Muscle of leg (tissue), 11 donors: ENCODE measurements around the gene IRS2. TPM values are rescaled to one million over a fixed set of nuclear protein-coding genes. Genes with fewer than 3 reads are reported as not detected.

Experiments used
- DNase-seq: peaks from one replicate; pipeline ENCODE4 v3.0.0; 2013
- H3K27ac ChIP-seq: one replicate; pipeline ENCODE4 v1.5.1; 2013; ENCODE audit warnings: mild to moderate bottlenecking, low read length, control low read depth
- H3K27me3 ChIP-seq: one replicate; pipeline ENCODE4 v1.6.1; 2013; ENCODE audit warnings: low read length; ENCODE audit not compliant: control insufficient read depth, insufficient read depth
- H3K36me3 ChIP-seq: one replicate; pipeline ENCODE4 v1.6.1; 2013; ENCODE audit warnings: low read length; ENCODE audit not compliant: control insufficient read depth, insufficient read depth
- H3K4me1 ChIP-seq: one replicate; pipeline ENCODE4 v1.6.1; 2013; ENCODE audit warnings: low read length; ENCODE audit not compliant: control insufficient read depth, insufficient read depth
- H3K4me3 ChIP-seq: one replicate; pipeline ENCODE4 v1.5.1; 2013; ENCODE audit warnings: low read length, control low read depth
- H3K9me3 ChIP-seq: replicated peaks from 2 replicates; pipeline ENCODE4 v1.6.1; 2013; ENCODE audit warnings: low read depth, low read length; ENCODE audit not compliant: control insufficient read depth
- WGBS: methylation state at CpG from one replicate; pipeline ENCODE4 v1.1.5; 2013; ENCODE audit warnings: missing lambda C conversion rate; ENCODE audit not compliant: insufficient coverage; 5-methylcytosine and 5-hydroxymethylcytosine counted together
- polyA plus RNA-seq, 8 donors: library from polyadenylated mRNA; unstranded; fragments of 120-200 nt; gene quantifications; one replicate each; pipeline versions ENCODE4 v1.2.1 to v1.2.3, GENCODE V29; 2013; ENCODE audit warnings: inconsistent platforms in 1 of 8, low replicate concordance in 1 of 8; ENCODE audit not compliant: insufficient read length in 8 of 8, insufficient read depth in 1 of 8
- total RNA-seq: library from RNA; stranded (reverse); fragments of 120-200 nt; gene quantifications from one replicate; pipeline ENCODE4 v1.2.4, GENCODE V29; 2013

Gene IRS2
- total and polyA plus RNA-seq, 9 donors, result 1.5 to 5.0 (median 2.8) TPM

DNA sequence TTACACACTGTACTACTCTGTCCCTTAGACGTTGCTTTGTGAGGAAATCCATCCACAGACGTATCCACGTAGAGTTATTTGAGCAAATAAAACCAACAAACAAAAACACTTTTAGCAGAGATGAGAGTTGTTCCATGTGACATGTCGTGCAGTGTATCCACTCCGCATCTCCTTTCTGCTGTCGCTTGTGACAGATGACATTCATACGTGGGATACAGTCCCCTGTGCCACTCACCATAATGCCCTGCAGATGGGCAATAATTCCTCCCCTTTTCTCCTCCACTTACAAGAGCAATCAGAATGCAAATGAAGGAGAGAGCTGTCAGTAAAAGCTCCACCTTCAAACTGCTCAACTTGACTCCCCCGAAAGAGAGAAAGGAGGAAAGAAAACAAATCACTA is 26.0 kb downstream of the IRS2 start:
- H3K27ac ChIP-seq, result no peak overlapping the region
- no peaks in the 10 kb centered on the region for H3K27me3 ChIP-seq
- no peaks in the 10 kb centered on the region for H3K9me3 ChIP-seq
- H3K4me1 ChIP-seq, result peaks cover 2% of the 10 kb centered on the region
- WGBS, result 82% methylated on average over 4 of the region's 8 CpGs
- no peaks in the 10 kb centered on the region for H3K36me3 ChIP-seq
- DNase-seq, result no peak
- H3K4me3 ChIP-seq, result no peak overlapping the region

DNA sequence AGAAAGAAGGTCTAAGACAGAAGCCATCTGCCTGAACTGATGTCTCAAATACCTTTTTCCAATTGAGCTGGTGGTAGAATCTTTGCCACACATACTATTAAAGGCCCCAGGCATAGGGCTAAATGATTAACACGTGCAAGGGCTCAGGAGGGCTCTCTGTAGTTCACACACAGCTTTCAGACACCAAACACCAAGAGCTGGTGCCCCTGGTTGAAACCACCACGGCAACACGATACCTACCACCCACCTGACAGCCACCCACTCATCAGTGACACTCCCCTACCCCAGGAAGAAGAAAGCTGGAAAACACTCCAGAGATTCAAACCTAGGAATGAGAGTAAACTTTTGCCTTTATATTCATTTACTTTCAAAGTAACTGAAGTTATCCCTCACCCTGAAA is 26.8 kb downstream of the IRS2 start:
- Histone ChIP-seq H3K27ac (no peak overlapping the region), H3K36me3 (no peaks in the 10 kb centered on the region), H3K4me3 (no peak overlapping the region), H3K4me1 (peaks cover 2% of the 10 kb centered on the region), H3K9me3 (no peaks in the 10 kb centered on the region), H3K27me3 (no peaks in the 10 kb centered on the region)
- DNase-seq, result no peak
- 63% methylated on average over 1 of the region's 3 CpGs for WGBS

DNA sequence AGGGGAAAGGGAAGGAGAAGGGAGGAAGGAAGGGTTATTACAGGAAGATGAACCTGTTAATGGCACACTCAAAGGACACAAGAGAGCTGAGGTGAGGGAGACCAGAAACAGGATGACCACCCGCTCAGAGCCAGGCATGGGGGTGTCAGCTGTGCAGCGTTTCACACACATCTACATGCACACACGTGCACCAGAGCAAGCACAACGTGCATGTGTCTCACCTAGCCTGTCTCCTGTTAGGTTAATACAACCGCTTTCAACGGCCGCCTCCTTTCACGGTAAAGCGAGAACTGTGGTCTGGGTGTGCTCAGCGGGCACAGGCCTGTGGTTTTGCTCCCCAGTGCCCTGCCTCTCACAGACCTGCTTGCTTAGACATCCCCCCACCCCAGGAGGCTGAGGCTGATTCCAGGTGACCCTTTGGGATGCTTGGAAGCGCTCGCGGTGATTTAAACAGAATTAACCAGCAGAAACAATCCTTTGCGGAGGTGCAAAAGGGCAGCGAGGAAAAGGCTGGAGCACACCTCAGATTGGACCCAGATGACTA is 27.4 kb downstream of the IRS2 start:
- 80% methylated on average over 13 of the region's 15 CpGs for WGBS
- no peak overlapping the region for H3K27ac ChIP-seq

DNA sequence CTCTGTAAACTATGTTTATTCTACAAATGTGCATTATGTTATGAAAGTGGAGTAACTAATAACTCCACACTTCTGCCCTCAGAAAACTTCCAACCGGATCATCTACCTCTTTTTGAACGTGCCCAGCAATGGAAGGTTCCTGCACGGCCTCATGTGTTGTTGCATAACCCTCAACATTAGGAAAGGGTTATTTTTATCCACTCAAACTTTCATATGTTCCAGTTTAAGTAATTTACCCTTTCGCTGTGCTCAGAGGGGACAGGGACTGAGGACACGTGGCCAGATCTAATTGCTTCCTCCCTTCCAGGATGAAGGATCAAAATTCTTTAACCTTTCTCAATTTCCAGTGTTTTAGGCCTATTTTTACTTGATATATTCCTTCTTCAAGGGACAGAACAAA is 29.6 kb downstream of the IRS2 start:
- DNase-seq, result no peak
- no peak overlapping the region for H3K27ac ChIP-seq
- H3K9me3 ChIP-seq, result no peaks in the 10 kb centered on the region
- 42% methylated on average over 3 of the region's 5 CpGs for WGBS
- H3K4me1 ChIP-seq, result no peaks in the 10 kb centered on the region
- H3K4me3 ChIP-seq, result no peak overlapping the region
- no peaks in the 10 kb centered on the region for H3K27me3 ChIP-seq
- H3K36me3 ChIP-seq, result no peaks in the 10 kb centered on the region

More for the DNA sequence above, 27.4 kb downstream of the IRS2 start:
- H3K4me3 ChIP-seq, result no peak overlapping the region
- DNase-seq, result no peak
- H3K9me3 ChIP-seq, result no peaks in the 10 kb centered on the region
- H3K4me1 ChIP-seq, result peaks cover under 1% of the 10 kb centered on the region
- no peaks in the 10 kb centered on the region for H3K27me3 ChIP-seq
- H3K36me3 ChIP-seq, result no peaks in the 10 kb centered on the region

DNA sequence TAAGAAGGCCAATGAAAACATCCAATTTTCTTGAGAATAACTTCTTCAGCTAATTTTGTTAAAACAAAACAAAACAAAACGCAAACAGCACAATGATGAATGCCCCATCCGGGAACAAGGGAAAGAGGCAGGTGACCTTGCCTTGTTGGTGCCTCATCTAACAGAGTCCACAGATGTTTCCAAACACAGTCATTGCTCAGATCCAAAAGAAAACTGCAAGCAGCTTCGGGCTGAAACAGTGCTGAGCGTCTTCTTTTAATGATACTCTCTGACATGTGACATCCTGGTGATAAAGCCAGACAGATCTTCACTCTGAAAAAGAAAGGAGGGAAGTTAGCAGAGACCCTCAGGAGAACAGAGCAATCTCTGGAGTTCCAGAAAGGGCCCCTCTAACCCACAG is 30.4 kb downstream of the IRS2 start:
- DNase-seq, result no peak
- Histone ChIP-seq H3K36me3 (no peaks in the 10 kb centered on the region), H3K9me3 (no peaks in the 10 kb centered on the region), H3K4me1 (no peaks in the 10 kb centered on the region), H3K4me3 (no peak overlapping the region), H3K27ac (no peak overlapping the region), H3K27me3 (no peaks in the 10 kb centered on the region)
- 83% methylated on average over 1 of the region's 4 CpGs for WGBS

DNA sequence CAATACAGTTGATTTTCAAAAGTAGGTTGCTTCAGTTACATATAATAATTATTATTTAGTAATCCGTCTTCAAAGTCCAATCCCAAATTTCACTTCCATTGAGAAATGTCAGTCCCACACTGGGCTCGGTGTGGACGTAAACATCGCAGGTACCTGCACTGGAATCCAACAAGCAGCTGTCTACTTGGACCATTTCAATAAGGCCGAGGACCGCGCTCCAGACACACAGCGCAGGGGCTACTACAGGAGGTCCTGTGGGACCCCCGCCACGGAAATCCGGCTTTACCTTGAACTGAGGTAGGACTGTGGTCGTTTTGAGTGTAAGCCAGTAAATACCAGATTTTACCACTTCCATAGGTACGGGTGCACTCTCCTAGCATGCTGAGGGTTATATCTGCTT is 30.8 kb downstream of the IRS2 start:
- Histone ChIP-seq H3K27me3 (no peaks in the 10 kb centered on the region), H3K4me3 (no peak overlapping the region), H3K27ac (no peak overlapping the region), H3K4me1 (no peaks in the 10 kb centered on the region), H3K36me3 (no peaks in the 10 kb centered on the region), H3K9me3 (no peaks in the 10 kb centered on the region)
- no peak for DNase-seq
- 99% methylated on average over 10 of the region's 13 CpGs for WGBS

DNA sequence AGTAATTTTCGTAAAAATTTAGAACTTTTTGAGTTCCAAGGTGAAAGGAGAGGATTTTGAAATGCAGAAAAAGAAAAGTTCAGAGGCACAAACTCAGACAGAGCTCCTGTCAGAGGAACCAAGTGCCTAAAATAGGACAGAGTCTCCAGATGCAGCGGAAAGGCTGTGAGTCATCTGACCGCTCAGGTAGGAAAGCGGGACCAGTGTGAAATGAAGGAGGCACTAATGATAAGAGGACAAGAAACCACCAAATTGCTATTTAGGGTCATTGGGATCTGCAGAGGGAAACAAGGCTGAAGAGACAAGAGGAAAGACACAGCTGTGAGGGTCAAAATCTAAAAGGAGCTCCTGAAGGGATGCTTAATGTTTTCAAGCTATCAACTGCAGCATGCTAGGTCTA is 34.9 kb downstream of the IRS2 start:
- H3K27me3 ChIP-seq, result no peaks in the 10 kb centered on the region
- no peaks in the 10 kb centered on the region for H3K9me3 ChIP-seq
- H3K36me3 ChIP-seq, result no peaks in the 10 kb centered on the region
- whole genome bisulfite sequencing, result 97% methylated on average over 4 of the region's 4 CpGs
- DNase-seq, result no peak
- no peaks in the 10 kb centered on the region for H3K4me1 ChIP-seq
- no peak overlapping the region for H3K4me3 ChIP-seq
- no peak overlapping the region for H3K27ac ChIP-seq

DNA sequence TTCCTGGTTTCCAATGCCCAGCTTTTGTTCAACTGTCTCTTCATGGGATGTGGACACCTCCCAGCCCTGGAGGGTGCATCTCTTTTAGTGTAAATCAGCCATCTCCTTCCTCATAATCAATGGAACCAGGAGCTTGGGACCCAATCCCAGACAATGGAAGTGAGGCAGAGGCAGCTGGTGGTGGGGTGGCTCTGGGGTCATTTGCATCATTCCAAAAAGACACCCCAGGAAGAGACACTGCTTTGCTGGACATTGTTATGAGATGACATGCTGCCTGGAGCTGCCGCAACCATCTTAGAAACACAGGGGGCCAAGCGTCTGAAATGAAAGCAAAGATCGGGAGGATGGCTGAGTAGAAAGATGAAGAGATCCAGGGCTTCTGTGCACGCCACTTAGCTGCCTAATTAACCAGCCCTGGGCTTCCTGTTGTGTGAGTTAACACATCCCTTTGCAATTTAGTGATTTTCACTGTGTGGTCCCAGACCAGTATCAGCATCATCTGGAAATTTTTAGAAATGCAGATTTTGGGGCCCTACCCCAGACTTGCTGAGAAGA is 36.1 kb downstream of the IRS2 start:
- Histone ChIP-seq H3K4me3 (no peak overlapping the region), H3K4me1 (no peaks in the 10 kb centered on the region), H3K27ac (no peak overlapping the region), H3K9me3 (no peaks in the 10 kb centered on the region), H3K27me3 (no peaks in the 10 kb centered on the region), H3K36me3 (no peaks in the 10 kb centered on the region)
- no peak for DNase-seq
- 70% methylated on average over 2 of the region's 4 CpGs for WGBS

DNA sequence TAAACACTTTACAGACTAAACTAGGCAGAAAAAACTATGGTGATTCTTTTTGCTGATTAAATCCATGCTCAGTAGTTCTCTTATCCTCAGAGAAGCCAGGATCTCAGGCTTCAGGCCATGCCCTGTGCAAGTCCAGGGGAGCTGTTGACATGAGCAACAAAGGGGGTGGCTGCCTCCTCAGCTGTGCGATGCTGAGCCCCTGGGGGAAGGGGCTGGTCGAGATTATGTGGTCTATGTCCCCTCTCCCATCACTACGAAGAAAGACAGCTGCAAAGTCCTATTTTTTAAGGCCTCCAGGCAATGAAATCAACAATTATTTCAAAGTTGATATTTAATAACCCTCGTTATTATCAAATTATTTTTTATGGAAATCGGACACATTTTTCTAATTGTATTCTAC is 37.0 kb downstream of the IRS2 start:
- Histone ChIP-seq H3K9me3 (no peaks in the 10 kb centered on the region), H3K27ac (no peak overlapping the region), H3K27me3 (no peaks in the 10 kb centered on the region), H3K4me3 (no peak overlapping the region), H3K4me1 (peaks cover 7% of the 10 kb centered on the region), H3K36me3 (no peaks in the 10 kb centered on the region)
- no peak for DNase-seq
- no CpG with 5 or more reads among the region's 5 CpGs for WGBS

DNA sequence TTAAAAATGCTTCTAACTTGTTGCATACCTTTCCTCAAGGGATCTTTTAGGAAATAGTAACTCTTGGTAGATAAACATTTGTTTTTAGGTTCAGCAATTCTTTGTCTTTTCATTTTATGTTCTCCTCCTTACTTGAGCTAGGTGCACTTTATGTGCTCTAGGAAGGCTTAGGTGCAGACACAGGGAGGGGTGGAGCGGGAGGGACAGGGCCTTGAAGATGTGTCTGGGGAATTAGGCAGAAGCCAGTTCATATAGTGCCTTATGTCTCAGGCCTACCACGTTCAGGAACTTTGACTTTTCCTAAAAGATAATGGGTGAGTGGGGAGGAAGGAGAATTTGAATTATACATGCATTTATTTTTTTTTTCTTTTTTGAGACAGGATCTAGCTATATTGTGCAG is 37.7 kb downstream of the IRS2 start:
- 100% methylated on average over 1 of the region's 2 CpGs for WGBS
- H3K27ac ChIP-seq, result no peak overlapping the region
- H3K9me3 ChIP-seq, result no peaks in the 10 kb centered on the region
- H3K4me3 ChIP-seq, result no peak overlapping the region
- H3K27me3 ChIP-seq, result peaks cover under 1% of the 10 kb centered on the region
- no peaks in the 10 kb centered on the region for H3K36me3 ChIP-seq
- peaks cover 8% of the 10 kb centered on the region for H3K4me1 ChIP-seq
- DNase-seq, result no peak

DNA sequence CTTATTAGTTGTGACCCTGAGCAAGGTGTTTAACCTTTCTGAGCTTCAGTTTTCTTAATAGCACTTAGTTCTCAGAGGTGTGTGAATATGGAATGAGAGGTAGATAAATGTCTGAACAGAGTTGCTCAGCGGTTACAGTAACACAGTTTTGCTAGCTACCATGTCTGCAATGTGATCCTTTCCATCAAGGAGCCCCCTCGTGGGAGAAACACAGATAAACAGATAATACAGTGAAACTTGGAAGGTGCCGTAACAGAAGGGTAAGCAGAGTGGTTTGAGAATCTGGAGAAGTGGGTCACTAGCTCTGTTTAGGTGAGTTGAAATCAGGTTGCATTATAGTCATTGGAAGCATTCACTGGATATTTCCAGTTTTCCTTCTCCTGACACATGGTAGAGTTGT is 38.9 kb downstream of the IRS2 start:
- Histone ChIP-seq H3K9me3 (no peaks in the 10 kb centered on the region), H3K27ac (no peak overlapping the region), H3K36me3 (no peaks in the 10 kb centered on the region), H3K4me3 (no peak overlapping the region), H3K4me1 (peaks cover 8% of the 10 kb centered on the region), H3K27me3 (peaks cover 2% of the 10 kb centered on the region)
- no peak for DNase-seq
- WGBS, result 38% methylated on average over 2 of the region's 3 CpGs
